Trophoblast cell (in vitro differentiated cells and primary cell): Measurements from ENCODE around the gene CHI3L1.

Source experiments
- DNase-seq, 2 donors: peaks; one replicate each; pipeline ENCODE4 v3.0.0-alpha.2; 2016
- H2AFZ ChIP-seq: 2 replicates; pipeline ENCODE4 v1.6.1; 2013; ENCODE audit warnings: low read length, moderate library complexity, mild to moderate bottlenecking; ENCODE audit not compliant: insufficient read depth, poor library complexity
- H2AK5ac ChIP-seq: 2 replicates; pipeline ENCODE4 v1.6.1; 2013; ENCODE audit warnings: mild to moderate bottlenecking, low read length
- H2BK120ac ChIP-seq: 2 replicates; pipeline ENCODE4 v1.6.1; 2013; ENCODE audit warnings: low read length, mild to moderate bottlenecking, moderate library complexity; ENCODE audit not compliant: insufficient read depth, poor library complexity
- H2BK12ac ChIP-seq: 2 replicates; pipeline ENCODE4 v1.6.1; 2013; ENCODE audit warnings: mild to moderate bottlenecking, low read length, moderate library complexity
- H2BK5ac ChIP-seq: 2 replicates; pipeline ENCODE4 v1.6.1; 2013; ENCODE audit warnings: low read length, low read depth, moderate library complexity, mild to moderate bottlenecking; ENCODE audit not compliant: poor library complexity
- H3K14ac ChIP-seq: 2 replicates; pipeline ENCODE4 v1.6.1; 2013; ENCODE audit warnings: mild to moderate bottlenecking, low read length
- H3K18ac ChIP-seq: 2 replicates; pipeline ENCODE4 v1.6.1; 2013; ENCODE audit warnings: mild to moderate bottlenecking, low read length
- H3K23ac ChIP-seq: 2 replicates; pipeline ENCODE4 v1.6.1; 2013; ENCODE audit warnings: low read length
- H3K27ac ChIP-seq: 2 replicates; pipeline ENCODE4 v1.5.1; 2013; ENCODE audit warnings: low read depth, mild to moderate bottlenecking, inconsistent platforms, low read length, moderate library complexity
- H3K27me3 ChIP-seq: 2 replicates; pipeline ENCODE4 v1.6.1; 2013; ENCODE audit warnings: inconsistent platforms, mild to moderate bottlenecking, low read length, moderate library complexity; ENCODE audit not compliant: insufficient read depth
- H3K36me3 ChIP-seq, 2 experiments: 1 replicate in 1 of 2; 2 replicates in 1 of 2; pipeline ENCODE4 v1.6.1; 2013; ENCODE audit warnings: low read length in 2 of 2, mild to moderate bottlenecking in 2 of 2, moderate library complexity in 1 of 2; ENCODE audit not compliant: insufficient read depth in 2 of 2, control insufficient read depth in 1 of 2
- H3K4ac ChIP-seq: 2 replicates; pipeline ENCODE4 v1.6.1; 2013; ENCODE audit warnings: low read depth, mild to moderate bottlenecking, low read length, moderate library complexity
- H3K4me1 ChIP-seq, 2 experiments: 1 replicate in 1 of 2; 2 replicates in 1 of 2; pipeline ENCODE4 v1.6.1; 2013; ENCODE audit warnings: low read length in 2 of 2, mild to moderate bottlenecking in 2 of 2, moderate library complexity in 1 of 2; ENCODE audit not compliant: insufficient read depth in 2 of 2, control insufficient read depth in 1 of 2
- H3K4me2 ChIP-seq: 2 replicates; pipeline ENCODE4 v1.6.1; 2013; ENCODE audit warnings: inconsistent platforms, mild to moderate bottlenecking, low read length, moderate library complexity
- H3K4me3 ChIP-seq: 2 replicates; pipeline ENCODE4 v1.5.1; 2013; ENCODE audit warnings: mild to moderate bottlenecking, low read depth, low read length, inconsistent platforms
- H3K79me1 ChIP-seq: one replicate; pipeline ENCODE4 v1.6.1; 2013; ENCODE audit warnings: low read length
- H3K79me2 ChIP-seq: 2 replicates; pipeline ENCODE4 v1.6.1; 2013; ENCODE audit warnings: low read length, mild to moderate bottlenecking; ENCODE audit not compliant: control insufficient read depth, insufficient read depth, poor library complexity
- H3K9ac ChIP-seq: 2 replicates; pipeline ENCODE4 v1.6.1; 2013; ENCODE audit warnings: mild to moderate bottlenecking, low read length
- H3K9me3 ChIP-seq: 2 replicates; pipeline ENCODE4 v1.6.1; 2013; ENCODE audit warnings: low read depth, mild to moderate bottlenecking, control low read depth, inconsistent platforms, low read length; ENCODE audit not compliant: insufficient read depth
- H4K12ac ChIP-seq: 2 replicates; pipeline ENCODE4 v1.6.1; 2013; ENCODE audit warnings: low read depth, mild to moderate bottlenecking, low read length, moderate library complexity
- H4K8ac ChIP-seq: 2 replicates; pipeline ENCODE4 v1.6.1; 2013; ENCODE audit warnings: low read depth, mild to moderate bottlenecking, low read length, moderate library complexity
- H4K91ac ChIP-seq: one replicate; pipeline ENCODE4 v1.6.1; 2013; ENCODE audit warnings: low read depth, mild to moderate bottlenecking, low read length, moderate library complexity
- WGBS: extraction: QIAGEN DNeasy Blood & Tissue Kit; methylation state at CpG from one replicate; pipeline ENCODE4 v1.1.7; 2013; ENCODE audit warnings: missing lambda C conversion rate; ENCODE audit not compliant: insufficient read length, insufficient coverage; ENCODE audit errors: extremely low coverage; 5-methylcytosine and 5-hydroxymethylcytosine counted together

CHI3L1 gene

DNA sequence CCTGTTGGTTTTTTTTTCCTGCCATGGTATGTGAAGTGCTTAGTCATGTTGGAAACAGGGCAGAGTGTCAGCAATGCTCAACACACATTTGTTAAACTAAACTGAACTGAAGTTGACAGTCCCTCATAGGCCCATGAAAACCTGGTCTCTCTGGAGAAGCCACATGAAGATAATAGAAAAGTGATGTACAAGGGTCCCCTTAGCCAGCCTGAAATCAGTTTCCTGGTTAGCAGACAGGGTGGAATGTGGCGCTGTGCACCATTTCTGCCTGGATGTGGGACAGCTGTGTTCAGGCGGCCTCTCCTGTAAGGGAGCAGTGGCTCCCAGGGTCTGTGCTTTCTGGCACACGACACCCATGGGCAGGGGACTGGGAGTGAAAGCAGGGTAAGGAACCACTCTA, 9.9 kb upstream of the CHI3L1 start:
- H3K4me3 ChIP-seq = no peak overlapping the region
- no peak overlapping the region for H3K9ac ChIP-seq
- no CpG with 5 or more reads among the region's 3 CpGs for WGBS
- H2AFZ ChIP-seq = no peak overlapping the region
- H3K18ac ChIP-seq = no peak overlapping the region
- H4K8ac ChIP-seq = no peak overlapping the region
- no peak overlapping the region for H3K23ac ChIP-seq
- H4K12ac ChIP-seq = no peak overlapping the region
- H3K9me3 ChIP-seq = no peaks in the 10 kb centered on the region
- H3K4ac ChIP-seq = no peak overlapping the region
- no peaks in the 10 kb centered on the region for H3K79me2 ChIP-seq
- no peaks in the 10 kb centered on the region for H3K27me3 ChIP-seq
- peak overlapping the region; percentile 19 for H2BK12ac ChIP-seq
- no peak for DNase-seq
- no peak overlapping the region for H3K4me2 ChIP-seq
- no peak overlapping the region for H2AK5ac ChIP-seq
- no peak overlapping the region for H3K14ac ChIP-seq
- no peak overlapping the region for H2BK5ac ChIP-seq
- peaks cover 4 to 8% of the 10 kb centered on the region in 2 experiments for H3K4me1 ChIP-seq
- H4K91ac ChIP-seq = no peak overlapping the region
- no peak overlapping the region for H3K27ac ChIP-seq
- H3K36me3 ChIP-seq = no peaks in the 10 kb centered on the region
- H2BK120ac ChIP-seq = no peak overlapping the region
- H3K79me1 ChIP-seq = no peaks in the 10 kb centered on the region

DNA sequence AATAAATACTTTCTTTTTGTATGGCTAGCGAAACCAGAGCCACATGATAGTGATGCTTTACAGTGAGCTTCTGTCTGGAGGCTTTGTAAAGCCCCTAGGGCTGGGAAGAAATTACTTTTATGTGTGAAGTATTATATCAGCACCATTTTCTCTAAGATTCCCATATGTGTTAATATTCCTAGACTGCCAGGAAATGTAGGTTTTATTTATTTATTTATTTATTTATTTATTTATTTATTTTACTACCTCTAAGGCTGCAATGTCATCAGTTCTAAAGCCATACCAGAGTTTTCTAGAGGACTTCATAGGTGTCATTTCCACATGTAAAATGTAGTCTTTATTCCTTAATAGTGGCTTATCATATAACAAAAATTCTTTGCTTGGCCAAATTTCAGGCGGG, 4.4 kb upstream of the CHI3L1 start:
- no peak for DNase-seq
- H3K4me3 ChIP-seq = no peak overlapping the region
- H2AFZ ChIP-seq = no peak overlapping the region
- no peak overlapping the region for H4K8ac ChIP-seq
- no peaks in the 10 kb centered on the region for H3K9me3 ChIP-seq
- no peaks in the 10 kb centered on the region for H3K79me2 ChIP-seq
- peaks cover 0 to 3% of the 10 kb centered on the region in 2 experiments for H3K4me1 ChIP-seq
- no peak overlapping the region for H3K14ac ChIP-seq
- H3K18ac ChIP-seq = no peak overlapping the region
- no peak overlapping the region for H2AK5ac ChIP-seq
- H3K4me2 ChIP-seq = no peak overlapping the region
- no peak overlapping the region for H3K27ac ChIP-seq
- no peak overlapping the region for H2BK12ac ChIP-seq
- H3K27me3 ChIP-seq = no peaks in the 10 kb centered on the region
- H4K91ac ChIP-seq = no peak overlapping the region
- no peak overlapping the region for H2BK120ac ChIP-seq
- H2BK5ac ChIP-seq = no peak overlapping the region
- no peaks in the 10 kb centered on the region for H3K36me3 ChIP-seq
- no peak overlapping the region for H3K23ac ChIP-seq
- no CpG with 5 or more reads among the region's 2 CpGs for WGBS
- no peak overlapping the region for H4K12ac ChIP-seq
- H3K9ac ChIP-seq = no peak overlapping the region
- H3K4ac ChIP-seq = no peak overlapping the region
- H3K79me1 ChIP-seq = no peaks in the 10 kb centered on the region

DNA sequence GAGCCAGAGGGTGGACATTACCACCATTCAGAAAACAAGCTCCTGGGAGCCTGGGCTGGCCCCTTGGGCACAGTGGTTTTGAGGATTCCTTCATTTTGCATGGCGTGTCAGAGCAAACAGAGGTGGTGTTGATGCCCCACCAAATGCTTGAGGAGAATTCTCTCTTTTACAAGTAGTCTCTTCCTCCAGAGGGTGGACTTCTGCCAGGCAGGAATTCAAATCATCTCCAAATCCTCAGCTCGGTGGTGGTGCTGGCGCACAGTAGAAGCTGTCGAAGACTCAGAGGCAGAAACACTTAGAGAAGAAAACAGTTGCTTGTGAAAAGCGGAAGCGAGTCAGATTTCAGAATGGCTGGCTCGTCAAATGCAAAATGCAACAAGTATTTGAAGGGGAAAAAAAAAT, 3.4 kb upstream of the CHI3L1 start:
- H2AFZ ChIP-seq = no peak overlapping the region
- H3K36me3 ChIP-seq = no peaks in the 10 kb centered on the region
- H3K27me3 ChIP-seq = no peaks in the 10 kb centered on the region
- H3K9me3 ChIP-seq = no peaks in the 10 kb centered on the region
- no peak overlapping the region for H2BK5ac ChIP-seq
- no peak overlapping the region for H3K27ac ChIP-seq
- H3K23ac ChIP-seq = no peak overlapping the region
- no peak overlapping the region for H2BK12ac ChIP-seq
- peak overlapping the region; percentile 28 for H3K9ac ChIP-seq
- DNase-seq = no peak
- H3K18ac ChIP-seq = no peak overlapping the region
- WGBS = no CpG with 5 or more reads among the region's 7 CpGs
- H3K4me2 ChIP-seq = no peak overlapping the region
- H3K4ac ChIP-seq = no peak overlapping the region
- peaks cover 0 to 3% of the 10 kb centered on the region in 2 experiments for H3K4me1 ChIP-seq
- H3K14ac ChIP-seq = no peak overlapping the region
- no peak overlapping the region for H2BK120ac ChIP-seq
- no peaks in the 10 kb centered on the region for H3K79me2 ChIP-seq
- H4K8ac ChIP-seq = no peak overlapping the region
- H4K12ac ChIP-seq = no peak overlapping the region
- H4K91ac ChIP-seq = no peak overlapping the region
- no peaks in the 10 kb centered on the region for H3K79me1 ChIP-seq
- H3K4me3 ChIP-seq = no peak overlapping the region
- H2AK5ac ChIP-seq = no peak overlapping the region

- no peak overlapping the region for H3K14ac ChIP-seq
- no peak overlapping the region for H3K4me2 ChIP-seq
- no peaks in the 10 kb centered on the region for H3K27me3 ChIP-seq
- H3K23ac ChIP-seq = no peak overlapping the region
- no peak overlapping the region for H2BK5ac ChIP-seq
- H4K8ac ChIP-seq = no peak overlapping the region
- H2BK120ac ChIP-seq = no peak overlapping the region
- no peak overlapping the region for H2AK5ac ChIP-seq
- DNase-seq = no peak
- H3K36me3 ChIP-seq = no peaks in the 10 kb centered on the region
- no peak overlapping the region for H2BK12ac ChIP-seq
- H4K12ac ChIP-seq = no peak overlapping the region
- H3K9me3 ChIP-seq = no peaks in the 10 kb centered on the region
- H3K79me2 ChIP-seq = no peaks in the 10 kb centered on the region
- no peak overlapping the region for H2AFZ ChIP-seq
- H3K79me1 ChIP-seq = no peaks in the 10 kb centered on the region
- H3K4ac ChIP-seq = no peak overlapping the region
- H3K4me3 ChIP-seq = no peak overlapping the region
- H4K91ac ChIP-seq = no peak overlapping the region
- H3K4me1 ChIP-seq = peaks cover 0 to 3% of the 10 kb centered on the region in 2 experiments
- WGBS = no CpG with 5 or more reads among the region's 4 CpGs
- H3K18ac ChIP-seq = no peak overlapping the region
- H3K9ac ChIP-seq = no peak overlapping the region
- H3K27ac ChIP-seq = no peak overlapping the region
These were observed 2.3 kb upstream of the CHI3L1 start for GRCh38 chr1:203188686-203189232.
